ENCODE data around the gene PID1.

Gene PID1

GRCh38 chr2:229261076-229261475 lies 10.0 kb downstream of the PID1 start:
- DNase-seq (ENCODE audit: low spot score) = no peak

GRCh38 chr2:229257985-229258384 lies 13.1 kb downstream of the PID1 start:
- DNase-seq (ENCODE audit: low spot score) = no peak

- DNase-seq (ENCODE audit: low spot score) = no peak
These were observed 14.7 kb downstream of the PID1 start for GRCh38 chr2:229256376-229256775.

GRCh38 chr2:229254206-229254605 lies 16.9 kb downstream of the PID1 start:
- DNase-seq (ENCODE audit: low spot score) = no peak

- no peak for DNase-seq (ENCODE audit: low spot score)
These were observed 18.1 kb downstream of the PID1 start for GRCh38 chr2:229252996-229253395.

- DNase-seq (ENCODE audit: low spot score) = no peak
These were observed 18.8 kb downstream of the PID1 start for GRCh38 chr2:229252280-229252679.

- DNase-seq (ENCODE audit: low spot score) = no peak
These were observed 21.6 kb downstream of the PID1 start for GRCh38 chr2:229249536-229249935.

GRCh38 chr2:229246334-229246733 lies 24.8 kb downstream of the PID1 start:
- DNase-seq (ENCODE audit: low spot score) = no peak

- no peak for DNase-seq (ENCODE audit: low spot score)
These were observed 26.1 kb downstream of the PID1 start for GRCh38 chr2:229244975-229245374.

GRCh38 chr2:229243890-229244560 lies 27.1 kb downstream of the PID1 start:
- DNase-seq (ENCODE audit: low spot score) = no peak

- no peak for DNase-seq (ENCODE audit: low spot score)
These were observed 30.0 kb downstream of the PID1 start for GRCh38 chr2:229240984-229241491.

GRCh38 chr2:229239021-229239420 lies 32.1 kb downstream of the PID1 start:
- DNase-seq (ENCODE audit: low spot score) = no peak

GRCh38 chr2:229237270-229237669 lies 33.8 kb downstream of the PID1 start:
- DNase-seq (ENCODE audit: low spot score) = no peak

- no peak for DNase-seq (ENCODE audit: low spot score)
These were observed 35.8 kb downstream of the PID1 start for GRCh38 chr2:229235131-229235914.

GRCh38 chr2:229231885-229232284 lies 39.2 kb downstream of the PID1 start:
- no peak for DNase-seq (ENCODE audit: low spot score)

GRCh38 chr2:229231328-229231868 lies 39.7 kb downstream of the PID1 start:
- DNase-seq (ENCODE audit: low spot score) = no peak

- DNase-seq (ENCODE audit: low spot score) = no peak
These were observed 40.2 kb downstream of the PID1 start for GRCh38 chr2:229230911-229231310.

- no peak for DNase-seq (ENCODE audit: low spot score)
These were observed 40.8 kb downstream of the PID1 start for GRCh38 chr2:229230256-229230655.

GRCh38 chr2:229226382-229226781 lies 44.7 kb downstream of the PID1 start:
- DNase-seq (ENCODE audit: low spot score) = no peak

GRCh38 chr2:229223107-229223506 lies 48.0 kb downstream of the PID1 start:
- DNase-seq (ENCODE audit: low spot score) = no peak

GRCh38 chr2:229221641-229222040 lies 49.4 kb downstream of the PID1 start:
- no peak for DNase-seq (ENCODE audit: low spot score)

GRCh38 chr2:229220254-229220653 lies 50.8 kb downstream of the PID1 start:
- DNase-seq (ENCODE audit: low spot score) = no peak

GRCh38 chr2:229218329-229218921 lies 52.7 kb downstream of the PID1 start:
- no peak for DNase-seq (ENCODE audit: low spot score)
